Epidermal melanocyte (primary cell): ENCODE measurements around the gene DISC1.

ENCODE experiments used
- DNase-seq: peaks from one replicate; pipeline ENCODE4 v3.0.0; 2011; ENCODE audit warnings: low spot score; ENCODE audit not compliant: insufficient read length

The DISC1 gene

GRCh38 chr1:232037774-232038388 lies 411.3 kb downstream of the DISC1 start:
- DNase-seq, result no peak

- no peak for DNase-seq
Observed at GRCh38 chr1:232038706-232039677, 412.4 kb downstream of the DISC1 start.

- no peak for DNase-seq
Observed at GRCh38 chr1:232040260-232040659, 413.7 kb downstream of the DISC1 start.

GRCh38 chr1:232044728-232045127 lies 418.1 kb downstream of the DISC1 start:
- no peak for DNase-seq

- no peak for DNase-seq
Observed at GRCh38 chr1:232045139-232045994, 418.8 kb downstream of the DISC1 start.

- DNase-seq, result peak; percentile 51
Observed at GRCh38 chr1:232046451-232047306, 420.1 kb downstream of the DISC1 start.

- no peak for DNase-seq
Observed at GRCh38 chr1:232047473-232047872, 420.9 kb downstream of the DISC1 start.

GRCh38 chr1:232048481-232048880 lies 421.9 kb downstream of the DISC1 start:
- DNase-seq, result no peak

GRCh38 chr1:232049335-232049734 lies 422.7 kb downstream of the DISC1 start:
- DNase-seq, result no peak

GRCh38 chr1:232057217-232057895 lies 430.8 kb downstream of the DISC1 start:
- no peak for DNase-seq

GRCh38 chr1:232057896-232058274 lies 431.3 kb downstream of the DISC1 start:
- DNase-seq, result no peak

GRCh38 chr1:232059726-232060374 lies 433.3 kb downstream of the DISC1 start:
- no peak for DNase-seq

GRCh38 chr1:232062967-232063366 lies 436.4 kb downstream of the DISC1 start:
- DNase-seq, result no peak

GRCh38 chr1:232066521-232066920 lies 439.9 kb downstream of the DISC1 start:
- no peak for DNase-seq

GRCh38 chr1:232074265-232074664 lies 447.7 kb downstream of the DISC1 start:
- DNase-seq, result no peak

- no peak for DNase-seq
Observed at GRCh38 chr1:232077809-232078208, 451.2 kb downstream of the DISC1 start.

GRCh38 chr1:232084584-232085223 lies 458.1 kb downstream of the DISC1 start:
- DNase-seq, result no peak

- no peak for DNase-seq
Observed at GRCh38 chr1:232090816-232091215, 464.2 kb downstream of the DISC1 start.
